GM12875 (cell line): Measurements from ENCODE around the gene POLE.

Source experiments
- H3K4me3 ChIP-seq: one replicate; pipeline ENCODE4 v1.5.1; 2011; ENCODE audit warnings: low read depth, low read length, control low read depth
- TF ChIP-seq, protein P1 (sequence below): IDR thresholded peaks from 2 replicates; pipeline ENCODE4 v1.5.1; 2011; ENCODE audit warnings: low read depth, mild to moderate bottlenecking, control low read depth, inconsistent platforms, low read length, moderate library complexity, borderline replicate concordance; ENCODE audit not compliant: insufficient read depth

POLE gene

GRCh38 chr12:132584429-132584828 is 102.7 kb downstream of the POLE start:
- TF ChIP-seq, protein P1, sequence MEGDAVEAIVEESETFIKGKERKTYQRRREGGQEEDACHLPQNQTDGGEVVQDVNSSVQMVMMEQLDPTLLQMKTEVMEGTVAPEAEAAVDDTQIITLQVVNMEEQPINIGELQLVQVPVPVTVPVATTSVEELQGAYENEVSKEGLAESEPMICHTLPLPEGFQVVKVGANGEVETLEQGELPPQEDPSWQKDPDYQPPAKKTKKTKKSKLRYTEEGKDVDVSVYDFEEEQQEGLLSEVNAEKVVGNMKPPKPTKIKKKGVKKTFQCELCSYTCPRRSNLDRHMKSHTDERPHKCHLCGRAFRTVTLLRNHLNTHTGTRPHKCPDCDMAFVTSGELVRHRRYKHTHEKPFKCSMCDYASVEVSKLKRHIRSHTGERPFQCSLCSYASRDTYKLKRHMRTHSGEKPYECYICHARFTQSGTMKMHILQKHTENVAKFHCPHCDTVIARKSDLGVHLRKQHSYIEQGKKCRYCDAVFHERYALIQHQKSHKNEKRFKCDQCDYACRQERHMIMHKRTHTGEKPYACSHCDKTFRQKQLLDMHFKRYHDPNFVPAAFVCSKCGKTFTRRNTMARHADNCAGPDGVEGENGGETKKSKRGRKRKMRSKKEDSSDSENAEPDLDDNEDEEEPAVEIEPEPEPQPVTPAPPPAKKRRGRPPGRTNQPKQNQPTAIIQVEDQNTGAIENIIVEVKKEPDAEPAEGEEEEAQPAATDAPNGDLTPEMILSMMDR = no peak
- no peak overlapping the region for H3K4me3 ChIP-seq

DNA sequence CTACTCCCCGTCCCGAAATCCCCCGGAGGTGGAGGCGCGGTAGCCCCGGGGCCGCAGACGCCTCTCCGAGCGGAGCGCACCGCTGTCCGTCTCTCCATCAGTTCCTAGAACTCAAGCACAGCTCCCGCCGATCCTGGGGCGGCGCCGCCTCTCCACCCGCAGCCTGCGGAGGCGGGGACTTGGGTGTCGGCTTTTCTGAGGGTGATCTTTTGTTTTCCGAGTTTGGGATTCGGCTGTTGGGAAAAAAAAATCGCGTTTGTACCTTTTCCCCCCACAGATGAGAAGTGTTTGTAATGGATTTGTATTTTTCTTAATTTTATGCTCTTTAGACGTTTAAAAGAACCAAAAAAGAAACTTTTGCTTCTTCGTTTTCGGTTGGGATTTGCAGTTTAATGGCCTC is 103.4 kb downstream of the POLE start:
- no peak overlapping the region for H3K4me3 ChIP-seq
- TF ChIP-seq, protein P1 = no peak

GRCh38 chr12:132583411-132583710 is 103.8 kb downstream of the POLE start:
- TF ChIP-seq, protein P1 = no peak

GRCh38 chr12:132582582-132583410 is 104.3 kb downstream of the POLE start:
- no peak overlapping the region for H3K4me3 ChIP-seq
- TF ChIP-seq, protein P1 = no peak

More at GRCh38 chr12:132583411-132583710, 103.8 kb downstream of the POLE start:
- no peak overlapping the region for H3K4me3 ChIP-seq

- H3K4me3 ChIP-seq = no peak overlapping the region
- TF ChIP-seq, protein P1 = no peak
These were observed 105.1 kb downstream of the POLE start for GRCh38 chr12:132582058-132582420.

GRCh38 chr12:132581348-132582057 is 105.6 kb downstream of the POLE start:
- no peak overlapping the region for H3K4me3 ChIP-seq
- TF ChIP-seq, protein P1 = no peak
